Upper lobe of right lung (tissue), 1 donor: Measurements from ENCODE around the gene NBPF4. TPM values are rescaled to one million over a fixed set of nuclear protein-coding genes. Genes with fewer than 3 reads are reported as not detected.
"Not testable (repeated sequence)": the region's sequence is repeated elsewhere in the genome, so short reads cannot be mapped to it uniquely, and the experiment has no call there.

Source experiments
- ATAC-seq: fragments of 200-7000 bp; cut with Tn5 transposase; one replicate; pipeline ENCODE4 v1.9.1; 2020; ENCODE audit warnings: mild to moderate bottlenecking, moderate library complexity
- DNase-seq: peaks from one replicate; pipeline ENCODE4 v3.0.0-alpha.2; 2020
- H3K27ac ChIP-seq: fragments of 200-600 bp; one replicate; pipeline ENCODE4 v1.8.0; 2022
- H3K27me3 ChIP-seq: fragments of 200-600 bp; one replicate; pipeline ENCODE4 v1.8.0; 2022; ENCODE audit warnings: mild to moderate bottlenecking
- H3K36me3 ChIP-seq: fragments of 200-600 bp; one replicate; pipeline ENCODE4 v1.8.0; 2022
- H3K4me1 ChIP-seq: fragments of 200-600 bp; one replicate; pipeline ENCODE4 v1.8.0; 2022
- H3K4me3 ChIP-seq: fragments of 200-600 bp; one replicate; pipeline ENCODE4 v1.8.0; 2022; ENCODE audit warnings: mild to moderate bottlenecking
- H3K9me3 ChIP-seq: fragments of 200-600 bp; one replicate; pipeline ENCODE4 v1.8.0; 2022
- CTCF ChIP-seq: fragments of 200-600 bp; IDR thresholded peaks from one replicate; pipeline ENCODE4 v1.8.0; 2022; ENCODE audit warnings: antibody characterized with exemption
- intact Hi-C: fragments of 100-400 bp; cut with DNase I; formaldehyde crosslinking; loops from one replicate; pipeline ENCODE4 v1.11.0; 2022
- total RNA-seq: library from RNA; stranded (reverse); fragmentation: NEBNext Ultra II Directional; extraction: Animal tissue kit (Norgen Biotek cat#: 25700); gene quantifications from one replicate; pipeline ENCODE4 v1.2.1, GENCODE V29; 2021
- donor health status: DM: no; HTN: yes; CAD: no; lungs with severe emphysema.

NBPF4 gene
- total RNA-seq, 1 donor from 2014 or later: not detected

DNA sequence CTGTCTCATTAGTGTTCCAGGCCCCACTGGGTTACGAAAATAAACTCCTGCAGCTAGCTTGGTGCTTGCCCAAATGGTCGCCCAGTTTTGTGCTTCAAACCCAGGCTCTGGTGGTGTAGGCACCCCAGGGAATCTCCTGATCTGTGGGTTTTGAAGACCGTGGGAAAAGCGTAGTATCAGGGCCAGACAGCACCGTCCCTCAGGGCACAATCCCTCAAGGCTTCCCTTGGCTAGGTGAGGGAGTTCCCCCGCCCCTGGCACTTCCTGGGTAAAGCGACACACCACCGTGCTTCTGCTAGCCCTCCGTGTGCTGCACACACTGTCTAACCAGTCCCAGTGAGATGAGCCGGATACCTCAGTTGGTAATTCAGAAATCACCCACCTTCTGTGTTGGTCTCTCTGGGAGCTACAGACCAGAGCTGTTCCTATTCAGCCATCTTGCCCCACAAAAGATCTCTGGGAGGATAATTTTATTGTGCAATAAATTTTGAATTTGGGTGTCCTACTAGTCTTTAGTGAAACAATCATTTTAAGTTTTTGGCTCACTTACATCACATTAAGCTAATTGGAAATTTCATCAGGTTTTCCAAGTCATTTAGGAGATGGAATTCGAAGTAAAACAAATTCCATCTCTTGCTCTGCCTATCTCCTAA, 34.3 kb downstream of the NBPF4 start:
- Histone ChIP-seq H3K27me3 (peaks cover 8% of the 10 kb centered on the region), H3K4me1 (no peaks in the 10 kb centered on the region), H3K36me3 (no peaks in the 10 kb centered on the region), H3K4me3 (no peak overlapping the region), H3K9me3 (no peaks in the 10 kb centered on the region), H3K27ac (no peak overlapping the region)
- no peak for DNase-seq
- TF ChIP-seq CTCF: no peak
- intact Hi-C loops: no loop called here
- no peak for ATAC-seq

- Histone ChIP-seq H3K9me3 (no peaks in the 10 kb centered on the region), H3K4me3 (no peak overlapping the region), H3K27me3 (peaks cover 8% of the 10 kb centered on the region), H3K36me3 (no peaks in the 10 kb centered on the region), H3K27ac (no peak overlapping the region), H3K4me1 (no peaks in the 10 kb centered on the region)
- intact Hi-C loops: no loop called here
- TF ChIP-seq CTCF: no peak
- no peak for ATAC-seq
- DNase-seq: no peak
Observed at GRCh38 chr1:108208724-108209446, 35.0 kb downstream of the NBPF4 start.

DNA sequence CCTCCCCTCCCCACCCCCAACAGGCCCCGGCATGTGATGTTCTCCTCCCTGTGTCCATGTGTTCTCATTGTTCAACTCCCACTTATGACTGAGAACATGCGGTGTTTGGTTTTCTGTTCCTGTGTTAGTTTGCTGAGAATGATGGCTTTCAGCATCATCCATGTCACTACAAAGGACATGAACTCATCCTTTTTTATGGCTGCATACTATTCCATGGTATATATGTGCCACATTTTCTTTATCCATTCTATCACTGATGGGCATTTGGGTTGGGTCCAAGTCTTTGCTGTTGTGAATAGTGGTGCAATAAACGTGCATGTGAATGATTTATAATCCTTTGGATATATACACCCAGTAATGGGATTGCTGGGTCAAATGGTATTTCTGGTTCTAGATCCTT, 40.3 kb downstream of the NBPF4 start:
- H3K4me3 ChIP-seq, DNase-seq, H3K36me3 ChIP-seq, intact Hi-C loops, ATAC-seq, H3K27ac ChIP-seq, H3K27me3 ChIP-seq, H3K9me3 ChIP-seq: not testable (repeated sequence)
- H3K4me1 ChIP-seq: peaks cover 12% of the 10 kb centered on the region

DNA sequence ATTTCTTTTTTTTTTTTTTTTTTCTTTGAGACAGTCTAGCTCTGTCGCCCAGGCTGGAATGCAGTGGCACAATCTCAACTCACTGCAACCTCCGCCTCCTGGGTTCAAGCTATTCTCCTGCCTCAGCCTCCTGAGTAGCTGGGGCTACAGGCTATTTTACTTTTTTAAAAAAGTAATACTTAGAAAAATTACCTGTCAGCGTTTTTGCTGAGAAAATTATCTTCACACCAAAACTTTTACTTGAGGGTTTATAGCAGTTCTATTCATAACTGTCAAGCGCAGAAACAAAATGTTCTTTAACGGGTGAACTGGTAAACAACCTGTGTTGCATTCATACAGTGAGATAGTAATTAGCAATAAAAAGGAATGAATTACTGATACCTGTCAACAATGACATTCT, 42.2 kb downstream of the NBPF4 start:
- Histone ChIP-seq H3K4me3 (no peak overlapping the region), H3K36me3 (no peaks in the 10 kb centered on the region), H3K27me3 (no peaks in the 10 kb centered on the region), H3K4me1 (peaks cover 27% of the 10 kb centered on the region), H3K9me3 (no peaks in the 10 kb centered on the region), H3K27ac (no peak overlapping the region)
- ATAC-seq: no peak
- no peak for TF ChIP-seq CTCF
- intact Hi-C loops: no loop called here
- DNase-seq: no peak

GRCh38 chr1:108200687-108201051, 43.2 kb downstream of the NBPF4 start:
- peaks cover 3% of the 10 kb centered on the region for H3K36me3 ChIP-seq

More at GRCh38 chr1:108200687-108201051, 43.2 kb downstream of the NBPF4 start:
- no peak for DNase-seq
- Histone ChIP-seq H3K4me1 (peaks cover 27% of the 10 kb centered on the region), H3K9me3 (no peaks in the 10 kb centered on the region), H3K4me3 (peak overlapping the region; percentile 95), H3K27ac (peak overlapping the region; percentile 96), H3K27me3 (no peaks in the 10 kb centered on the region)
- intact Hi-C loops: no loop called here
- no peak for TF ChIP-seq CTCF
- ATAC-seq: peak; percentile 58
